HG03457 (cell line): ENCODE data around the gene NDUFA6.
"Not testable (repeated sequence)": the region's sequence is repeated elsewhere in the genome, so short reads cannot be mapped to it uniquely, and the experiment has no call there.

Experiments used
- ATAC-seq: cut with Tn5 transposase; IDR thresholded peaks from one replicate; pipeline ENCODE4 v1.9.1; 2021; ENCODE audit warnings: moderate number of reproducible peaks; ENCODE audit not compliant: unreplicated experiment

NDUFA6 gene

DNA sequence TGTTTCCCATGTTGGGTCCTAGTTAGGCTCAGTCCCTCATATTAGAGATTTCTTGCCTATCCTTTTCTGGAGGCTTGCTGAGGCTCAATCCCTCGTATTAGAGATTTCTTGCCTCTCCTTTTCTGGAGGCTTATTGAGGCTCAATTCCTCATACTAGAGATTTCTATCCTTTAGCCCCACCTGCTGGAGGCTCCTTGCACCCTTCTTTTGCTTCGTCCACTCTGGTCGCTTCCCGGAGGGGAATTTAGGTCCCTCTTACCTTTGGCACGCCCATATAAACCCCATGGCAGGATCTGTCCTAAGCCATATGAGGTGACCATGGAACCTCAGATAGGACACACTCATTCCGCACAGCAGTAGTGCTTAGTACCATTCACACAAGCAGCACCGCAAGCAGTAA lies 24.1 kb upstream of the NDUFA6 start:
- ATAC-seq = no peak

DNA sequence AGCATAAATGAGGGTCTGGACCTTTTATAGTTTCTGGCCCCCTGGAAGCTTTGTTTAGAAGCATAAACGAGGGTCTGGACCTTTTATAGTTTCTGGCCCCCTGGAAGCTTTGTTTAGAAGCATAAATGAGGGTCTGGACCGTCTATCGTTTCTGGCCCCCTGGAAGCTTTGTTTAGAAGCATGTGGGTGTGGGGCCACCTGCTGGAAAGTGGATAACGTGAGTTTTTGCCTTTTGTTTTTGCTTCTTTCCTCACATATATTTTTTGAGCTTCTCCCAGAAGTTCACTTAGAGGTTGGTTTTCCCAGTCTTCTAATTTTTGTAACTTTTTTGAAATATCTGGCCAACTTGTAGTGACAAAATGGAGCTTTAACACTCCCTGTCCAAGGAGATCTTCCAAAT lies 22.2 kb upstream of the NDUFA6 start:
- not testable (repeated sequence) for ATAC-seq

DNA sequence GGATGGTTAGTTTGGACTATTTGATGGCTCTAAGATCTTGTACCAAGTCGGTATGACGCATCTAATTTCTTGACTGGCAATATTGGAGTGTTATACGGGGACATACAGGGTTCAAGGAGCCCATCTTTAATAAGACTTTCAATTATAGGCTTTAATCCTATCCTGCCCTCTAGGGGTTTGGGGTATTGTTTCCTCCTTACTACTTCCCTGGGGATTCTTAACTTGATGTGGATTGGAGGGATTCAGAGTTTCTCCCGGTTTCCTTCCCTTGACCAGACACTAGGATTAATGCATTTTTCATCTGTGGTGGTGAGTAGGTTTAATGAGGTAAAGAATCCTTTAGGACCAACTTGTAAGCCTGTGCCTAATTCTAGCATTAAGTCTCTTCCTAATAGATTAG lies 21.2 kb upstream of the NDUFA6 start:
- ATAC-seq = no peak

- ATAC-seq = no peak
These were observed 18.3 kb upstream of the NDUFA6 start for GRCh38 chr22:42108848-42109247.

DNA sequence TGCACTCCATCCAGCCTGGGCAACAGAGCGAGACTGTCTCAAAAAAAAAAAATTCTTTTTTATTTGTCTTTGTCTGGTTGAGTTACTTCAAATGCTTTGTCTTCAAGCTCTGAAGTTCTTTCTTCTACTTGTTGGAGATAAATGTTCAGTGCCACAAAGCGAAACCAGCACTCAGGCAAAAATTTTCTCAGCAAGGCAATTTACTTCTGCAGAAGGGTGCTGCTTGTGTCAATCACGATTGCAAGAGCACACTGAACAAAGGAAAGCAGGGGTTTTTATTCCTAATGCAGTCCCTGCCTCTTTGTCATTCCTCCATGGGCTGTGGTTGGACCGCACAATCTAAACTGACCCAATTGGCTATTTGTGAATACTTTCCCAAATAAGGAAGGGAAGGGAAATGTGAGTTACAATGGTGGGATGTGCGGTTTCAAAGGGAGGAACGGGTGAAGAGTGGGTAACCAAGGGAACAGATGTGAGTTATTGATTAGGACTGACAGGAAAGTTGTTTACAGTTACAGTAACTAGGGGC lies 13.8 kb upstream of the NDUFA6 start:
- ATAC-seq = not testable (repeated sequence)

DNA sequence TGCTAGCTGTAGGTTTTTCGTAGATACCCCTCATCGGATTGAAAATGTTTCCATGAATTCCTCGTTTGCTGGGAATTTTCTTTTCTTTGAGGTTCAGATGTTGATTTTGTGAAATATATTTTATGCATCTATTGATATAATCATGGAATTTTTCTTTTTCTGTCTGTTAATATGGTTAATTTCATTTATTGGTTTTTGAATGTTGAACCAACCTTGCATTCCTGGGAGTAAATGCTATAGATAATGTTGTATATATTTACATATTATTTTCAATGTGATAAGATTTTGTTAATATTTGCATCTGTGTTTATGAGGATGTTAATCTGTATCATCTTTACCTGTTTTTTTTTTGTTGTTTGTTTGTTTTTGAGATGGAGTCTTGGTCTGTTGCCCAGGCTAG lies 10.6 kb upstream of the NDUFA6 start:
- no peak for ATAC-seq

- ATAC-seq = no peak
These were observed 847 bp upstream of the NDUFA6 start for GRCh38 chr22:42091455-42091782.

GRCh38 chr22:42086051-42086450 lies 4.5 kb downstream of the NDUFA6 start:
- no peak for ATAC-seq

GRCh38 chr22:42084874-42085273 lies 5.7 kb downstream of the NDUFA6 start:
- ATAC-seq = no peak

DNA sequence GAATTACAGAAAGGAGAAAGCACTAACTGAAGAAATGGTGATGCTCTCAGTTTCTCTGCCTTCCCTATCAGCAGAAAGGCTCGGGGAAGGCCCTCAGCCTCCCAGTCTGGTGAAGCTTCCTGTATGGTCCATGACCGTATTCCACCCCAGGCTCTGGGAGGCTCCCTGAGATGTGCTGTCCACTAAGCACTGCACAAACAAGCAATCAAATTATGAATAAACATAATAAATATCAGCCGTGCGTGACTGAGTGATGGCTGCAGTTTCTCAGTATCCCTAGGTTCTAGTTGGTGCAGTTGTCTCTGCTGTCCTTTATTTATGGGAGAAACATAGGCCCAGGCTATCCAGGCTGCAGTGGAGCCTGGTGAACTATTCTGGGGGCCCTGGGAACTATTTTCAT lies 7.5 kb downstream of the NDUFA6 start:
- no peak for ATAC-seq

DNA sequence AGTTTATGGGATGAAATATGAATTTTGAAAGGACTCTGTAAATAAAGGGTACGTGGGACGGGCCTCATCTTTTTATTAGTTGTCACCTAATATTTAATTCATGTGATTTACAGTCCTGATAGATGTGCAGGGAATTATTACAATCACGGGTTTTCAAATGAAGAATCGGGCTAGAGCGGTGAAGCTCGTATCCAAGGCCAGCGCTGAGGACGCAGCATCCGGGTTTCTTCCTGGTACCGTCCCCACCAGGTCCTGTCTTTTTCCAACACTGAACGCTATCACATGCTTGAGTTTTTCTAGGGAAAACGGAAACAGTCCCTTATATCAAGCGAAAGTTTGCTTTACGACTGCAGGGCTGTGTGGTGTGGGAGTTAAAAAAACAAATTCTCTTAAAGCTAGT lies 10.3 kb downstream of the NDUFA6 start:
- no peak for ATAC-seq

- ATAC-seq = peak; percentile 60
These were observed 11.0 kb downstream of the NDUFA6 start, which contains the start of gene SMDT1 for GRCh38 chr22:42079319-42080251. SMDT1 (plus strand) TSS chr22:42079700; CDS start chr22:42079769, 69 bp downstream.

DNA sequence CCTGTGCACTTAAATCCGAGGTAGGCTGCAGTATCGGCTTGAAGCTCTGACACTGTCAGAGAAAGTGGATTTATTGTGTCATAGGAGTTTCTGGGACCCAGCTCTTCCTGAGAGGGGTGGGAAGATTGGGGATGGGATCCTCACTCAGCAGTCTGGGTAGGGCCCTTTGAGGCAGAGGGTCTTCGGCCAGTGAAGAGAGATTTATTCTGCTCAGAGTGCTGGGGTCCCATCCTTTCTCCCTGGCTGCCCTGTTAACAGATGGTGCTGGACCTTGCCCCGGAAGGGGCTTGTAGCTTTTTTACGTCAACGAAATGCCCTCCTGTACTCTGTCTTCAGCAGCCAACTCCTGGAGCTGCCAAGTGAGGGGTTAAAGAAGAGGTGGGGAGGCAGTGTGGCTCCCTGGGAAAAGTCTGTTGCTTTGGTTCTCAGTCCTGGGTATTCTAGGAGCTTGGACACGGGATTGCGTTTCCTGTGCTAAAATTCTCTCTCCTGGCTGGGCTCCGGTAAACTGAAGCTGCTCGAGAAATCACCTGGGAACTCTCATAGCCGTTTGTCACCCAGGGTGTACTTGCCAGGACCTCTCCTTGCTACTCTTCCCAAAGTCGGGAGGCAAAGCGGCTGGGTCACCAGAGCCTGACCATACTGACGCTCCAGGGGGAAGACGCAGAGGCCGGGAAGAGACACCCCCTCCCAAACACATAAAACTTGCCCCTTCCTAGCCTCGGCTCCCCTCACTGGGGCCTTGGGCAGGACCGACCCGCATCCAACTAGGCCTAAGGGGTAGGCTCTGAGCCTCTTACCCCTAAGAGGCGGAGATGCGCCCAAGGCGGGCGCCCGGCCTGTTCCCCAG lies 11.9 kb downstream of the NDUFA6 start:
- ATAC-seq = peak; percentile 7

- ATAC-seq = no peak
These were observed 13.0 kb downstream of the NDUFA6 start for GRCh38 chr22:42077486-42078125.

DNA sequence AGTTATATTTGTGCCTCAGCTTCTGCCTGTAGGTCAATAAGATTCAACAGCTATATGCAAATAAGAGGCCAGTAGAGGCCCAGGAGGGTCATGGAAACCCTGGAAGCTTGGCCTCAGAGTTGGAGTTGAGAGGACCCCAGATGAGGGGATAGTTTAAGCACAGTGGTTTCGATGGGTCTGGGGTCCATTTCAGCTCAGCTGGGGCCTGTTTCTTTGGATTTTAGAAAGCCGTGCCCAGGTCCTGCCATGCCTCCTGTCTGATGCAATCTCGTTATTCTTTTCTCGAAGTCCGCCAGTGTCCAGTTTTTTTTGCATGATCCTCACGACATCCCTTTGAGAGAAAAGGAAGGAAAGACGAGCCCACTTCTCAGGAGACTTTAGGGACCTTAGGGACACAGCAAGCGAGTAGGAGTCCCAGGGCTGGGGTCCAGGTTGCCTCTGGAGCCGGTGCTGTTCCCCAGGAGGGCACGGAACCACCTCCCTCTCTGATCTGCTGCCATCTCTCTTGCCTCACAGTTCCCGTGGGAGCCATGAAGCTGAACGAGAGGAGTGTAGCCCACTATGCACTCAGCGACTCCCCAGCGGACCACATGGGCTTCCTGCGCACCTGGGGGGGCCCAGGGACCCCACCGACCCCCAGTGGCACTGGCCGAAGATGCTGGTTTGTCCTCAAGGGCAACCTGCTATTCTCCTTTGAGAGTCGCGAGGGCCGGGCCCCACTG lies 13.6 kb downstream of the NDUFA6 start:
- no peak for ATAC-seq

- ATAC-seq = no peak
These were observed 15.5 kb downstream of the NDUFA6 start for GRCh38 chr22:42074846-42075676.

DNA sequence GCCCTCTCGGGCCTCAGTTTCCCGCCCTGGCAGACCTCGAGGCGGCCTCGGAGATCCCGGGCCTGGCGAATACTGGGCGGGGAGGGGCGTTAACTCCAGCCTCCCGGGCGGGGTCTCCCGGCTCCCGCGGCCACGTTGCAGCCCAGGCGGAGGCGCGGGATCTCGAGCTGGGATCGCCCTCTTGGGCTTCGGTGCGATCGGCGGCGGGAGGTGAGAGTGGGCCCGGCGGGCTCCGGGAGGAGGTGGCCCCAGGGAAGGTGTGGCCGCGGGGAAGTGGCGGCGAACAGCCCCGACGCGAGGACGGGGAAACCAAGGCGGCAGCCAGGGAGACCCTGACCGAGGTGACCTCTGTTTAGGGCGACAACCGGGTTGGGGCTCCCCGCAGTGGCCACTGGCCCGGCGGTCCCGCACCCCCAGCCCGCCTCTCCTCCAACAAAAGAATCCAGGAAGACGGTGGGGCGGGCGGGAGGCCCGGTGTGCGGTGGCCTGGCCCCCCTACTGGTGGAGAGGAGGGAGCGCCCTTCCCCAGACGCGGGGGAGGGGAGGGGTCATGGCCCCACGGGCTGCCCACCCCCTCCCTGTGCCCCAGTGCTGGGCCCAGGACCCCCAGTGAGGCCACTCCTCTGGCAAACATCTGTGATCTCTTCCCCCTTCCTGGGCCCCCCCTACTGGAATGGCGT lies 16.3 kb downstream of the NDUFA6 start, which contains the start of gene PHETA2:
PHETA2 (plus strand) TSS at position 117 of the 680 bp plus-strand sequence. CDS start 3,046 bp downstream, outside the sequence.
- ATAC-seq = no peak

DNA sequence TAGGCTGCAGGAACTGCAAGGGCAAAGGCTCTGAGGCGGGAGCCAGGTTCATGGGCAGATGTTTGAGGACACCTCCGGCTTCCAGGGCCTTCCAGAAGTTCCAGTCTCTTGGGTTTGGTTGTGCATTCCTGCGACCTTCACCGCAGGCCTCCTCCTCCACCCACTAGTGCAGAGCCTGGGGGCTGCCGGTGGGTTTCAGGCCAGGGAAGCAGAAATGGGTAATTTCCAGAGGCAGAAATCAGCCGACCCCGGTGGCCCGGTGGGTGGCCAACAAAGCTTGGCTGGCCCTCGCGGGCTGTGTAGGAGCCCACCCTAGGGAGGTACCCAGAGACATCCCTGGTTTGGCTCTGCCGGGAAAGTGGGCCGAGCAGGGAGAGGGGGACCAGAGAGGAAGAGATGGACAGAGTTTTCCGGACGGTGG lies 16.9 kb downstream of the NDUFA6 start:
- ATAC-seq = no peak
